HEK293 (cell line): ENCODE data around the gene FAM210A.

Experiments
- CTCF ChIA-PET: fragments of 350-600 bp; formaldehyde crosslinking; extraction: SDS; loops from one replicate; lab custom pipeline; 2021; ENCODE audit warnings: antibody characterized with exemption; lab: Yijun Ruan, JAX
- POLR2A ChIA-PET: fragments of 300-600 bp; formaldehyde crosslinking; extraction: SDS; loops from one replicate; lab custom pipeline; 2020; ENCODE audit warnings: antibody characterized with exemption, inconsistent platforms; lab: Yijun Ruan, JAX
- H3K27ac ChIP-seq: fragments of 200-500 bp; sonication (Bioruptor generic); 2 replicates; pipeline ENCODE4 v1.5.1; 2014; ENCODE audit warnings: low read depth, low read length, control low read depth, inconsistent platforms; ENCODE audit errors: extremely low read depth
- H3K36me3 ChIP-seq, 2 experiments: fragments of 200-500 bp in 1 of 2; sonication (Bioruptor generic) in 1 of 2; 1 replicate in 1 of 2; 2 replicates in 1 of 2; pipeline ENCODE4 v1.5.1; 2014 to 2017; ENCODE audit warnings: inconsistent platforms in 2 of 2, low read length in 2 of 2; ENCODE audit not compliant: control insufficient read depth in 2 of 2, insufficient read depth in 1 of 2
- H3K4me1 ChIP-seq: fragments of 200-500 bp; sonication (Bioruptor generic); 2 replicates; pipeline ENCODE4 v1.5.1; 2014; ENCODE audit warnings: mild to moderate bottlenecking, low read length, inconsistent platforms; ENCODE audit not compliant: control insufficient read depth, insufficient read depth
- H3K4me3 ChIP-seq: 2 replicates; pipeline ENCODE4 v1.5.1; 2011; ENCODE audit warnings: low read depth, mild to moderate bottlenecking, control low read depth, low read length, moderate library complexity
- H3K9me3 ChIP-seq: fragments of 200-500 bp; sonication (Bioruptor generic); 2 replicates; pipeline ENCODE4 v1.5.1; 2014; ENCODE audit warnings: low read depth, low read length, inconsistent platforms; ENCODE audit not compliant: control insufficient read depth, insufficient read depth
- GLI4 ChIP-seq: fragments of 450-650 bp; formaldehyde crosslinking; IDR thresholded peaks from 2 replicates; pipeline ENCODE4 v1.5.1; 2016; ENCODE audit warnings: missing biosample characterization, missing genetic modification characterization
- KLF10 ChIP-seq: fragments of 450-650 bp; IDR thresholded peaks from 2 replicates; pipeline ENCODE4 v1.5.1; 2018; ENCODE audit warnings: missing biosample characterization, mild to moderate bottlenecking, missing genetic modification characterization
- KLF16 ChIP-seq: fragments of 450-650 bp; formaldehyde crosslinking; IDR thresholded peaks from 2 replicates; pipeline ENCODE4 v1.5.1; 2017; ENCODE audit warnings: missing biosample characterization, missing genetic modification characterization
- REPIN1 ChIP-seq: fragments of 450-650 bp; formaldehyde crosslinking; IDR thresholded peaks from 2 replicates; pipeline ENCODE4 v1.5.1; 2017; ENCODE audit warnings: missing biosample characterization, missing genetic modification characterization, low read depth
- SCRT1 ChIP-seq: fragments of 450-650 bp; formaldehyde crosslinking; IDR thresholded peaks from 2 replicates; pipeline ENCODE4 v1.5.1; 2016; ENCODE audit warnings: missing biosample characterization, missing genetic modification characterization, borderline replicate concordance
- ZFP69B ChIP-seq: fragments of 450-650 bp; formaldehyde crosslinking; IDR thresholded peaks from 2 replicates; pipeline ENCODE4 v1.5.1; 2016; ENCODE audit warnings: missing biosample characterization, missing genetic modification characterization
- ZNF169 ChIP-seq: fragments of 450-650 bp; formaldehyde crosslinking; IDR thresholded peaks from 2 replicates; pipeline ENCODE4 v1.5.1; 2016; ENCODE audit warnings: missing biosample characterization, missing genetic modification characterization
- ZNF221 ChIP-seq: fragments of 450-650 bp; formaldehyde crosslinking; IDR thresholded peaks from 2 replicates; pipeline ENCODE4 v1.5.1; 2017; ENCODE audit warnings: missing biosample characterization, missing genetic modification characterization, borderline replicate concordance
- ZNF391 ChIP-seq: fragments of 450-650 bp; formaldehyde crosslinking; IDR thresholded peaks from 2 replicates; pipeline ENCODE4 v1.5.1; 2016; ENCODE audit warnings: low read depth, missing biosample characterization, missing genetic modification characterization, borderline replicate concordance
- ZNF426 ChIP-seq: fragments of 450-650 bp; formaldehyde crosslinking; IDR thresholded peaks from 2 replicates; pipeline ENCODE4 v1.5.1; 2017; ENCODE audit warnings: missing biosample characterization, missing genetic modification characterization, mild to moderate bottlenecking, inconsistent platforms, moderate library complexity
- ZNF549 ChIP-seq: fragments of 450-650 bp; IDR thresholded peaks from 2 replicates; pipeline ENCODE4 v1.5.1; 2018; ENCODE audit warnings: missing biosample characterization, missing genetic modification characterization, mild to moderate bottlenecking, inconsistent platforms, moderate library complexity
- ZNF571 ChIP-seq: fragments of 450-650 bp; formaldehyde crosslinking; IDR thresholded peaks from 2 replicates; pipeline ENCODE4 v1.5.0; 2017; ENCODE audit warnings: missing biosample characterization, missing genetic modification characterization
- ZNF621 ChIP-seq: fragments of 450-650 bp; formaldehyde crosslinking; IDR thresholded peaks from 2 replicates; pipeline ENCODE4 v1.5.1; 2017; ENCODE audit warnings: missing biosample characterization, missing genetic modification characterization
- TF ChIP-seq, protein P1 (sequence below): fragments of 450-650 bp; IDR thresholded peaks from 2 replicates; pipeline ENCODE4 v1.5.1; 2018; ENCODE audit warnings: missing biosample characterization, mild to moderate bottlenecking, missing genetic modification characterization
- TF ChIP-seq, protein P2 (sequence below): fragments of 450-650 bp; formaldehyde crosslinking; IDR thresholded peaks from 2 replicates; pipeline ENCODE4 v1.5.1; 2017; ENCODE audit warnings: missing biosample characterization, mild to moderate bottlenecking, missing genetic modification characterization, moderate library complexity

The FAM210A gene

DNA sequence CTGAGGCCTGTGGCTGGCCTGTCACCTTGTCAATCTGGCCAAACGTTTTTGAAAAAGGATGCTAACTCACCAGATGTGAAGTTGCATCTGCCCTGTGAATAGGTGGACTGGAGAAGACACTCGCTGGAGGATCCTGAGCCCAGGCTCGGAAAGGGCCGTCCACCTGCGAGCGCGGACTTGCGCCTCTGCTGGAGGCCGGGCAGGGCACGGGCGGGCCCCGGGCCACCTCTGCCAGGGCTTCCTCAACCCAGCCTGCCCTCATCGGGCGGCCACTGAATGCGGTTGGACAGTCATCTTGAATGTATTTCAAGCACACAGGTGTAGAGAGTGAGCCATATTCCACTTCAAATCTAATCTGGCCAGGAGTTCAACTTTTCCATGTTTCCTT lies 83.9 kb downstream of the FAM210A start (continued):
- no peak for TF ChIP-seq KLF10 (tag by site-specific recombination)
- TF ChIP-seq, protein P1, sequence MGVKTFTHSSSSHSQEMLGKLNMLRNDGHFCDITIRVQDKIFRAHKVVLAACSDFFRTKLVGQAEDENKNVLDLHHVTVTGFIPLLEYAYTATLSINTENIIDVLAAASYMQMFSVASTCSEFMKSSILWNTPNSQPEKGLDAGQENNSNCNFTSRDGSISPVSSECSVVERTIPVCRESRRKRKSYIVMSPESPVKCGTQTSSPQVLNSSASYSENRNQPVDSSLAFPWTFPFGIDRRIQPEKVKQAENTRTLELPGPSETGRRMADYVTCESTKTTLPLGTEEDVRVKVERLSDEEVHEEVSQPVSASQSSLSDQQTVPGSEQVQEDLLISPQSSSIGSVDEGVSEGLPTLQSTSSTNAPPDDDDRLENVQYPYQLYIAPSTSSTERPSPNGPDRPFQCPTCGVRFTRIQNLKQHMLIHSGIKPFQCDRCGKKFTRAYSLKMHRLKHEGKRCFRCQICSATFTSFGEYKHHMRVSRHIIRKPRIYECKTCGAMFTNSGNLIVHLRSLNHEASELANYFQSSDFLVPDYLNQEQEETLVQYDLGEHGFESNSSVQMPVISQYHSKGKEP (tag by site-specific recombination), result no peak
- no peak for TF ChIP-seq ZNF621 (tag by site-specific recombination)
- TF ChIP-seq KLF16 (tag by site-specific recombination), result no peak
- no peak for TF ChIP-seq ZNF549 (tag by site-specific recombination)
- TF ChIP-seq, protein P2, sequence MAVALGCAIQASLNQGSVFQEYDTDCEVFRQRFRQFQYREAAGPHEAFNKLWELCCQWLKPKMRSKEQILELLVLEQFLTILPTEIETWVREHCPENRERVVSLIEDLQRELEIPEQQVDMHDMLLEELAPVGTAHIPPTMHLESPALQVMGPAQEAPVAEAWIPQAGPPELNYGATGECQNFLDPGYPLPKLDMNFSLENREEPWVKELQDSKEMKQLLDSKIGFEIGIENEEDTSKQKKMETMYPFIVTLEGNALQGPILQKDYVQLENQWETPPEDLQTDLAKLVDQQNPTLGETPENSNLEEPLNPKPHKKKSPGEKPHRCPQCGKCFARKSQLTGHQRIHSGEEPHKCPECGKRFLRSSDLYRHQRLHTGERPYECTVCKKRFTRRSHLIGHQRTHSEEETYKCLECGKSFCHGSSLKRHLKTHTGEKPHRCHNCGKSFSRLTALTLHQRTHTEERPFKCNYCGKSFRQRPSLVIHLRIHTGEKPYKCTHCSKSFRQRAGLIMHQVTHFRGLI (tag by site-specific recombination), result no peak
- no peak for TF ChIP-seq REPIN1 (tag by site-specific recombination)
- no peak for TF ChIP-seq ZNF221 (tag by site-specific recombination)
- no peak for TF ChIP-seq ZNF169 (tag by site-specific recombination)

DNA sequence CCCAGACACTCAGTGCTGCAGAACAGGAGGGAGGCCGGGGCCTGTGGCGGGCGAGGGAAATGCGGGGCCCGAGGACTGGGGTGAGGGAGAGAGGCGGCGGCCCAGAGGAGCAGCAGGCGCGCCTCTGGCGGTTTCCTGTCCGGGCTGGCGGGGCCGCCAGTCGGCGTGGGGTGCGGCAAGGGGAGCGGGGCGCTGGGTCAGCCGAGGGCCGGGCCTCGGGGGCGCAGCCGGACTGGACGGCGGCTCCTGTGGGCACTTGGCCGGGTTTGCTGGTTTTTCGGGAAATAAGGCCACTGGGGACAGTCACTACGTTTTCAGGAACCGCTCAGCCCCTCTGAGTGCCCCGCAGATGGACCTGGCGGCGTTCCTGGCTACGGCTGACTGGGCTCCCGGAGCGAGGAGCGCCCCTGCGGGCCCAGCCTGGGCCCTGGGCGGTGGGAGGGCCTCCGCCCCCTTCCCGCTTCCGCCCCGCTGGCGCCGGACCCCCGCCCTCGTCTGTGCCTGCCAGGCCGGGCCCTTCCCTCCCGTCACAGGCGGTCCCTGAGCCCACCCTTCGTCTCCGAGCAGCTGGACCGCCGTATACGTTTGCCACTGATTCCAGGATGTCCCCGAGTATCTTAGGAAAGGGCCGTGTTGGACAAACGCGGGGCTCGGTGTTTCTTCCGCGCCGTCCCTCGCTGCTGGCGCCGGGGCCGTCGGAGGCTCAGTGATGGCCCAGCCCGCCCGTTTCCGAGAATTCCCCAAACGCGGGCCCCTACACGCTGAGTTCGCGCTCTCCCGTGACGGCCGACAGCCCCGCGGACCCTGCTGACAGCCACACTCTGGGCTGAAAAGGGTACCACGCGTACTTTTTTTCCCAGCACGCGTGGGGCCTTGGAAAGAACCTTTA lies 84.6 kb downstream of the FAM210A start:
- Histone ChIP-seq H3K9me3 (no peaks in the 10 kb centered on the region), H3K4me3 (no peak overlapping the region), H3K27ac (no peak overlapping the region), H3K36me3 (no peaks in the 10 kb centered on the region), H3K4me1 (no peaks in the 10 kb centered on the region)
- TF ChIP-seq ZNF549 (tag by site-specific recombination), result no peak
- no peak for TF ChIP-seq ZNF426 (tag by site-specific recombination)
- TF ChIP-seq, protein P1 (tag by site-specific recombination), result no peak
- TF ChIP-seq SCRT1 (tag by site-specific recombination), result no peak
- no peak for TF ChIP-seq ZNF391 (tag by site-specific recombination)
- TF ChIP-seq, protein P2 (tag by site-specific recombination), result no peak
- TF ChIP-seq ZNF571 (tag by site-specific recombination), result no peak
- TF ChIP-seq ZFP69B, result no peak
- no peak for TF ChIP-seq GLI4 (tag by site-specific recombination)
- CTCF ChIA-PET, result no interaction called here
- POLR2A ChIA-PET, result no interaction called here
